Measurements from ENCODE around the gene KCNA1.

KCNA1 gene

DNA sequence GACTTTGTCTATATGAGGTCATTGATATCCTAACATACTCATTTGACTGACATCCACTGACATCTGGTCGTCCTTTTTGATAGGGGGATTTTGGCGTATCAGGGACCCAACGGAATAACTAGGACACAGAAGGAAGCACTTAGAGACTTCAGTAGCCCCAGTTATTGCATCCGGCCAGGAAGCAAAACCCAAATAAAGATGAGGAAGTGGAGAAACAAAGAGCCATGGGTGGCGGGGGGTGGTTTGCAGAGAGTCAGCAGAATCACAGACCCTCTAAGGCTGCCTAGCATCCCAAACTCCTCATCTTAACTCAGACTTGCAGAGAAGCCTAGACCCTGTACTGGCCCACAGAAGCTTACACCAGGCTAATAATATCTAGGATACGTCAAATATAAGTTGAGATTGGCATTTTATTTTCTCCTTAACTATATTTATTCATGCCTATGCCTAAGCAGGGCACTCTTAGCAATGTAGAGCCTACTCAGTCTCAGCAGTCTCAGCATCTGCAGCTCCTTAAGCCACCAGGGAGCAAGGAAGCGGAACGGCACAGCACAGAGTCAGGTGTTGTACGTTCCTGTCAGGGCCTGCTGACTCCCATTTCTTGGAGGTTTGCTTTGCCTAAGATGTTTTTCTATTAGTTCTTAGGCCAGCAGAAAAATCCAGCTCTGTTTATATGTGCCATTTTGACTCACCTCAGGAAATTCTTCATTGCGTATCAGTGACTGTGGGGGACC is 45.1 kb downstream of the KCNA1 start:
- Histone ChIP-seq H3K79me2 (ENCODE audit: control insufficient read depth, insufficient read depth, low read length, poor library complexity) (no peaks in the 10 kb centered on the region), H2AK5ac (ENCODE audit: low read length) (no peak overlapping the region), H3K36me3 (ENCODE audit: control insufficient read depth in 1 of 2, insufficient read depth in 2 of 2, low read length in 2 of 2) (no peaks in the 10 kb centered on the region), H3K79me1 (ENCODE audit: low read length) (no peaks in the 10 kb centered on the region), H3K14ac (ENCODE audit: low read length) (no peak overlapping the region), H2AFZ (ENCODE audit: insufficient read depth, low read length, poor library complexity) (no peak overlapping the region), H4K91ac (ENCODE audit: low read depth, low read length) (no peak overlapping the region), H3K27ac (ENCODE audit: low read depth, low read length) (no peak overlapping the region), H3K23ac (ENCODE audit: low read length) (no peak overlapping the region), H3K27me3 (ENCODE audit: insufficient read depth, low read length) (peaks cover 1% of the 10 kb centered on the region), H3K9me3 (ENCODE audit: insufficient read depth, low read depth, low read length) (no peaks in the 10 kb centered on the region), H2BK12ac (ENCODE audit: low read length) (no peak overlapping the region), H4K8ac (ENCODE audit: low read depth, low read length) (no peak overlapping the region), H2BK5ac (ENCODE audit: low read depth, low read length, poor library complexity) (no peak overlapping the region), H3K9ac (ENCODE audit: low read length) (no peak overlapping the region), H3K4me1 (ENCODE audit: control insufficient read depth in 1 of 2, insufficient read depth in 2 of 2, low read length in 2 of 2) (no peaks in the 10 kb centered on the region), H3K4me3 (ENCODE audit: low read depth, low read length) (no peak overlapping the region), H3K4ac (ENCODE audit: low read depth, low read length) (no peak overlapping the region), H3K18ac (ENCODE audit: low read length) (no peak overlapping the region), H2BK120ac (ENCODE audit: insufficient read depth, low read length, poor library complexity) (no peak overlapping the region), H3K4me2 (ENCODE audit: low read length) (no peak overlapping the region), H4K12ac (ENCODE audit: low read depth, low read length) (no peak overlapping the region)
- WGBS (ENCODE audit: extremely low coverage, insufficient coverage, insufficient read length) = no CpG with 5 or more reads among the region's 10 CpGs
- DNase-seq = no peak

DNA sequence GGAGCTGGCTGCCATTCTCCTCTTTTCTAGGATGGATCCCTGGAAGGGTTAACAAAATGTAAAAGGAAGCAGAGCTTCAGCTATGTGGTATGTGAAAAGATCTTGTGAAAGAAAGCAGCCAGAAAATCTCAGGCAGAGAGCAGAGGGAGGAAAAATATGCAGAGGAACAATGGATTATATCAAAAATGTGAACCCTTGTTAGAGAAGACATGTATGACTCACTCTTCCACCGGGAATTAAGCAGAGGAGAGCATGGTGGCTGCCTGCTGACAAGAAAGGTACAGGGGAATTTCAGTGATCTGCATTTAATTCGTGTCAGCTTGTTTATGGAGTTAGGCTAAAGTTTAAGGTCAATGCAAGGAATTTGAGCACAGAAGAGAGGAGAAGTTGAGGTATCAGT is 46.3 kb downstream of the KCNA1 start:
- no peak overlapping the region for H3K18ac ChIP-seq (ENCODE audit: low read length)
- H4K91ac ChIP-seq (ENCODE audit: low read depth, low read length) = no peak overlapping the region
- H3K4me2 ChIP-seq (ENCODE audit: low read length) = no peak overlapping the region
- no peak overlapping the region for H2AK5ac ChIP-seq (ENCODE audit: low read length)
- no peaks in the 10 kb centered on the region for H3K4me1 ChIP-seq (ENCODE audit: control insufficient read depth in 1 of 2, insufficient read depth in 2 of 2, low read length in 2 of 2)
- H3K27ac ChIP-seq (ENCODE audit: low read depth, low read length) = no peak overlapping the region
- H3K79me1 ChIP-seq (ENCODE audit: low read length) = no peaks in the 10 kb centered on the region
- no peak overlapping the region for H3K23ac ChIP-seq (ENCODE audit: low read length)
- H3K79me2 ChIP-seq (ENCODE audit: control insufficient read depth, insufficient read depth, low read length, poor library complexity) = no peaks in the 10 kb centered on the region
- H3K9ac ChIP-seq (ENCODE audit: low read length) = no peak overlapping the region
- no peak overlapping the region for H3K4me3 ChIP-seq (ENCODE audit: low read depth, low read length)
- H4K8ac ChIP-seq (ENCODE audit: low read depth, low read length) = no peak overlapping the region
- no peak overlapping the region for H4K12ac ChIP-seq (ENCODE audit: low read depth, low read length)
- no peaks in the 10 kb centered on the region for H3K36me3 ChIP-seq (ENCODE audit: control insufficient read depth in 1 of 2, insufficient read depth in 2 of 2, low read length in 2 of 2)
- no peak overlapping the region for H2BK12ac ChIP-seq (ENCODE audit: low read length)
- H3K4ac ChIP-seq (ENCODE audit: low read depth, low read length) = no peak overlapping the region
- no peak overlapping the region for H2BK5ac ChIP-seq (ENCODE audit: low read depth, low read length, poor library complexity)
- peak in 1 of 2 donors; percentile 23 for DNase-seq
- H3K9me3 ChIP-seq (ENCODE audit: insufficient read depth, low read depth, low read length) = no peaks in the 10 kb centered on the region
- no peak overlapping the region for H2BK120ac ChIP-seq (ENCODE audit: insufficient read depth, low read length, poor library complexity)
- no CpG with 5 or more reads among the region's 2 CpGs for WGBS (ENCODE audit: extremely low coverage, insufficient coverage, insufficient read length)
- peaks cover 1% of the 10 kb centered on the region for H3K27me3 ChIP-seq (ENCODE audit: insufficient read depth, low read length)
- no peak overlapping the region for H2AFZ ChIP-seq (ENCODE audit: insufficient read depth, low read length, poor library complexity)
- no peak overlapping the region for H3K14ac ChIP-seq (ENCODE audit: low read length)

- Histone ChIP-seq H3K23ac (ENCODE audit: low read length) (no peak overlapping the region), H3K79me1 (ENCODE audit: low read length) (no peaks in the 10 kb centered on the region), H4K8ac (ENCODE audit: low read depth, low read length) (no peak overlapping the region), H3K79me2 (ENCODE audit: control insufficient read depth, insufficient read depth, low read length, poor library complexity) (no peaks in the 10 kb centered on the region), H3K14ac (ENCODE audit: low read length) (no peak overlapping the region), H3K4me2 (ENCODE audit: low read length) (no peak overlapping the region), H2AK5ac (ENCODE audit: low read length) (no peak overlapping the region), H2AFZ (ENCODE audit: insufficient read depth, low read length, poor library complexity) (no peak overlapping the region), H3K36me3 (ENCODE audit: control insufficient read depth in 1 of 2, insufficient read depth in 2 of 2, low read length in 2 of 2) (no peaks in the 10 kb centered on the region), H2BK12ac (ENCODE audit: low read length) (no peak overlapping the region), H3K4me1 (ENCODE audit: control insufficient read depth in 1 of 2, insufficient read depth in 2 of 2, low read length in 2 of 2) (no peaks in the 10 kb centered on the region), H4K12ac (ENCODE audit: low read depth, low read length) (no peak overlapping the region), H2BK120ac (ENCODE audit: insufficient read depth, low read length, poor library complexity) (no peak overlapping the region), H2BK5ac (ENCODE audit: low read depth, low read length, poor library complexity) (no peak overlapping the region), H3K18ac (ENCODE audit: low read length) (no peak overlapping the region), H3K27me3 (ENCODE audit: insufficient read depth, low read length) (peaks cover 1% of the 10 kb centered on the region), H3K9ac (ENCODE audit: low read length) (no peak overlapping the region), H3K27ac (ENCODE audit: low read depth, low read length) (no peak overlapping the region), H3K9me3 (ENCODE audit: insufficient read depth, low read depth, low read length) (no peaks in the 10 kb centered on the region), H3K4me3 (ENCODE audit: low read depth, low read length) (no peak overlapping the region), H4K91ac (ENCODE audit: low read depth, low read length) (no peak overlapping the region), H3K4ac (ENCODE audit: low read depth, low read length) (no peak overlapping the region)
- DNase-seq = no peak
- no CpG with 5 or more reads among the region's 11 CpGs for WGBS (ENCODE audit: extremely low coverage, insufficient coverage, insufficient read length)
These were observed 47.3 kb downstream of the KCNA1 start for GRCh38 chr12:4956968-4957367.

DNA sequence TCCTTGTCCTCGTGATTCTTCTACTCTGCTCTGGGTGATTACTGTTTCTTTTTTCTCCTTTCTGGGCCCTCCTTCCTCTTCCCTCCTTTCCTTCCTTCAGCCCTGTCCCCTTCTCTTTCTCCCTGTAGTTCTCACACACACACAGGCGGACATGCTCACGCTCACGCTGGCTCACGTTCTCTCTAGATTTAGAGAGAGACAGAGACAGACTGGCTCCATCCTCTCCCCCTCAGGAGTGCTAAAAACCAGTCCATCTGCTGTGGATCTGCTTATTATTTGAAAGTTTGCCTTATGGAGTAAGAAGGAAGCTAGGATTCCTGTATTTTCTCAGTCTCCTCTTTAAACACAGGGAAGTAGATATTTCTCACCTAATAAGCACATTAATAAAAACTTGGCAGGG is 48.1 kb downstream of the KCNA1 start:
- Histone ChIP-seq H2BK120ac (ENCODE audit: insufficient read depth, low read length, poor library complexity) (no peak overlapping the region), H3K23ac (ENCODE audit: low read length) (no peak overlapping the region), H3K79me1 (ENCODE audit: low read length) (no peaks in the 10 kb centered on the region), H3K9ac (ENCODE audit: low read length) (no peak overlapping the region), H3K79me2 (ENCODE audit: control insufficient read depth, insufficient read depth, low read length, poor library complexity) (no peaks in the 10 kb centered on the region), H3K4me2 (ENCODE audit: low read length) (no peak overlapping the region), H4K91ac (ENCODE audit: low read depth, low read length) (no peak overlapping the region), H3K9me3 (ENCODE audit: insufficient read depth, low read depth, low read length) (no peaks in the 10 kb centered on the region), H2BK5ac (ENCODE audit: low read depth, low read length, poor library complexity) (no peak overlapping the region), H3K36me3 (ENCODE audit: control insufficient read depth in 1 of 2, insufficient read depth in 2 of 2, low read length in 2 of 2) (no peaks in the 10 kb centered on the region), H3K4ac (ENCODE audit: low read depth, low read length) (no peak overlapping the region), H4K8ac (ENCODE audit: low read depth, low read length) (no peak overlapping the region), H3K27ac (ENCODE audit: low read depth, low read length) (no peak overlapping the region), H3K14ac (ENCODE audit: low read length) (no peak overlapping the region), H2AFZ (ENCODE audit: insufficient read depth, low read length, poor library complexity) (no peak overlapping the region), H4K12ac (ENCODE audit: low read depth, low read length) (no peak overlapping the region), H2BK12ac (ENCODE audit: low read length) (no peak overlapping the region), H3K4me3 (ENCODE audit: low read depth, low read length) (no peak overlapping the region), H3K4me1 (ENCODE audit: control insufficient read depth in 1 of 2, insufficient read depth in 2 of 2, low read length in 2 of 2) (no peaks in the 10 kb centered on the region), H2AK5ac (ENCODE audit: low read length) (no peak overlapping the region), H3K27me3 (ENCODE audit: insufficient read depth, low read length) (peaks cover 1% of the 10 kb centered on the region), H3K18ac (ENCODE audit: low read length) (no peak overlapping the region)
- WGBS (ENCODE audit: extremely low coverage, insufficient coverage, insufficient read length) = no CpG with 5 or more reads among the region's 5 CpGs
- no peak for DNase-seq
